GM18858 (cell line): Measurements from ENCODE around the gene CLASP1.
"Not testable (repeated sequence)": the region's sequence is repeated elsewhere in the genome, so short reads cannot be mapped to it uniquely, and the experiment has no call there.

ENCODE experiments used
- ATAC-seq: cut with Tn5 transposase; IDR thresholded peaks from one replicate; pipeline ENCODE4 v1.9.1; 2021; ENCODE audit not compliant: unreplicated experiment

CLASP1 gene

DNA sequence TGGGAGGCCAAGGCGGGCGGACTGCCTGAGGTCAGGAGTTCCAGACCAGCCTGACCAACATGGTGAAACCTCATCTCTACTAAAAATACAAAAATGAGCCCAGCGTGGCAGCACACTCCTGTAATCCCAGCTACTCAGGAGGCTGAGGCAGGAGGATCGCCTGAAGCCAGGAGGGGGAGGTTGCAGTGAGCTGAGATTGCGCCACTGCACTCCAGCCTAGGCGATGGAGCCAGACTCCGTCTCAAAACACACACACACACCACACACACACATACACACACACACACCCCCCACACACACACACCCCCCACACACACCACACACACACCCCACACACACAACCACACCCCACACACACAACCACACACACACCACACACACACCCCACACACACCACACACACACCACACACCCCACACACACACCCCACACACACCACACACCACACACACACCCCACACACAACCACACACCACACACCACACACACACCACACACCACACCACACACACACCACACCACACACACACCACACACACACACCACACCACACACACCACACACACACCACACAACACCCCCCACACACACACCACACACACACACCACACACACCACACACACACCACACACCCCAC is 170.8 kb downstream of the CLASP1 start:
- ATAC-seq = not testable (repeated sequence)

GRCh38 chr2:121476684-121477083 is 172.6 kb downstream of the CLASP1 start:
- no peak for ATAC-seq

DNA sequence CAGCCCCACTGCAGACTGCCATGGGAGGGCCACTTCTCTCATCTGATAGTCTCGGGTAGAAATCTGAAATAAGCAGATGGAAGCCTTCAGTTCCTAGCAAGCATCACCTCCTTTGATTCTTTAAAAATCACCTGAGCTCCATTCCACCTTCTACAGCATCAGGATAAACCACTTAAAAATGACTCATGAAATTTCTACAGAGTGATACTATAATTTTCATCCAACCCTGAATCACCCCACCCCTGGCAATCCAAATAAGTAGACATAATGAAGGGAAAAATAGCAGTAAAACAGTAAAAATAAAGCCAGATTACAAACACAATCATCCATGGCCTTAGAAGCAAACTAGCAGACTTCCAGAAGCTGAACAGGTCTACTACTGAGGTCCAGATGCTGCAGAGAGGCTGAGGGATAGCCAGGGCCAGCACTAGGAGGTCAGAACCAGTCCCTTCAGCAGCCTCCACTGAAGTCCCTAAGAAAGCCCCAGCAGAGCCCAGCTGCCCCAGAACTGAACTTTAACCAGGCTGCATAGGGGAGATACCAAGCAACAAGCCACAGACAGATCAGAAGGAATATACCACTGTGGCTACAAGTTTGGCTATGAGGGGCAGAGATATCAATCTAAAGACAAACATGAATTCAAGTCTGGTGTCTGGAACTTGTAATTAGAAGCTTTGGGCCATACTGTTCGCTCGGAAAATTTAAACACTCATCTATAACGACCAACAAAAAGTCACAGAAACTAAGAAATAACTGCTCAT is 173.3 kb downstream of the CLASP1 start:
- ATAC-seq = no peak

GRCh38 chr2:121473512-121473911 is 175.8 kb downstream of the CLASP1 start:
- no peak for ATAC-seq

GRCh38 chr2:121472470-121472993 is 176.7 kb downstream of the CLASP1 start:
- ATAC-seq = no peak

DNA sequence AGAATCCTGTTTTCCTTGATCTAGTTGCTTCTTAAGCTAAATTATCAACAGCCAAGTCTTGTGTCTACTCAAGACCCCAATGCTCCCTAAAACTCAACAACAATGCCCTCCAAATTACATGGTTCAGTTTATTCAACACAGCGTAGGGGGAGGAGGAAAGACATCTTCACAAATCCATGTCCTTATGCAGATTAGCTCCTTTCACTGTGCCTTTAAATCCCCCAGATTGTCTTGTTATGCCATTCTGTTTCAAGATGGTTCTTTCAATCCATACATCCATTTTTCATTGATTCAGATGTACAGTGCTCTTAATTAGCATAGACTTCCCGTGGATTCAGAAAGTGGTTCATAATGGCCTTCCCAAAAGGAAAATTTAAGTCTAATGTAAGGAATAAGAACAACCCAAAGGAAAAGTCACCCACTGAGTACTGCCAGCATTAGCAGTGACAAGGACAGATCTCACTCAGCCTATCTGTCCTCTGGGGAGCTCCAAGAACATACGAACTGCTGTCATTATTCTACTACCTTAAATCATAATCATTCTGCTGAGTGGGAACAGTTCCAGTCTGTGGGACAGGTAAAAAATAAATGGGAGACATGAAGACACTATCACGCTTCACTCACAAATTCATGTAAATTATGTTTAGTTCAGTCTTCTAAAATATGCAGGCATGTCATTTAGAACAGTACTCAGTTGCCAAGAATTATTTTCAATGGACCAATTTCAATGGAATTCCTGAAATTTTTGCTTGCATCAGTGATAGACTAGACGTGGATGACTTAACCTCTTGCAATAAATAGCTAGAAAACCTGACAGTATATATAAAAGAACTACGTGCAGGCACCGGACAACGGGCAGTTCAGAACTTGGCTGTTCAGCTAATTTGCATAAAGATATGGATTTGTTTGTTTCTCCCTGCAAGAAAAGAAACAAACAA is 177.5 kb downstream of the CLASP1 start:
- no peak for ATAC-seq

DNA sequence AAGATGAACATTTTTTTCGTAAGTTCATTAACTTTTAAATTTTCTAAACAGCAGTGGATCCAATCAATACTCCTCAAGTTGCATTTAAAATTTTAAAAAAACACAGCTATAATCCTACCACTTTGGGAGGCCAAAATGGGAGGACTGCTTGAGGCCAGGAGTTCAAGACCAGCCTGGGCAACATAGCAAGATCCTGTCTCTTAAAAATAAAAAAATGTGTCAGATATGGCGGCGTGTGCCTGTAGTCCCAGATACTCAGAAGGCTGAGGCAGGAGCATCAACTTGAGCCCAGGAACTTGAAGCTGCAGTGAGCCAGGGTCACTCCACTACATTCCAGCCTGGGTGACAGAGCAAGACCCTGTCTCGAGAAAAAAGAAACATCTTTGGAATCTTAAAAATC is 178.3 kb downstream of the CLASP1 start:
- ATAC-seq = no peak

GRCh38 chr2:121469356-121469755 is 179.9 kb downstream of the CLASP1 start:
- no peak for ATAC-seq

DNA sequence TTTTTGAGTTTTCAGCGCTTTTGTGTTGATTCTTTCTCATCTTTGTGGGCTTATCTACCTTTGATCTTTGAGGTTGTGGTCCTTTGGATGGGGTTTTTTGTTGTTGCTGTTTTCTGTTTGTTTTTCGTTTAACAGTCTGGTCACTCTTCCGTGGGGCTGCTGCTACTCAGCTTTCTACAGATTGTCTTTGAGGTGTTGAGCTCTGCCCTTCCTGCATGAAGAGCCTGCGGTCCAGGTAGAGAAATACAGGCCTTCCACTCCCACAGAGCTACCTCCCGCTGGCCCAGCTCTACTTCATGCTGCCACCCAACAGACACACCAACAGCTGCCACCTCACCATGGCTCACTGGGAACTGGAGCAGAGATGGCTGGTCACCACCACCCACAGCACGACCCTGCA is 180.3 kb downstream of the CLASP1 start:
- no peak for ATAC-seq

DNA sequence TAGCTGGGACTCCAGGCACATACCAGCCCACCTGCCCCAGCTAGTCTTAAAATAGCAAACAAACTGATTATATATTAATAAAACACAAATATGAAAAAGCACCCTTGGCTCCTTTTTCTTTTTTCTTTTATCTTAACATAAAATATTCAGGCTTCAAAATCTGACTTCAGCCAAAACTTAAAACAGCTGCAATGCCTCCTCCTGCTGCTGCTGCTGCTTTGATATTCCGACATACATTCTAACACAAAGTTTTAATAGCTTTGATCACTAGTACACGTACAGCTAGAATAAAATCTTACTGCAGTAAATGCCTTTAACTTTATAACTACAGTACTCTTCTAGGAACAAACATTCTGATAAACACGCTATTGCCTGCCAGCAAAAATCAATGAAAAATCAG is 190.0 kb downstream of the CLASP1 start:
- no peak for ATAC-seq

GRCh38 chr2:121456325-121456724 is 192.9 kb downstream of the CLASP1 start:
- no peak for ATAC-seq

- ATAC-seq = no peak
These were observed 193.8 kb downstream of the CLASP1 start for GRCh38 chr2:121455446-121455845.

DNA sequence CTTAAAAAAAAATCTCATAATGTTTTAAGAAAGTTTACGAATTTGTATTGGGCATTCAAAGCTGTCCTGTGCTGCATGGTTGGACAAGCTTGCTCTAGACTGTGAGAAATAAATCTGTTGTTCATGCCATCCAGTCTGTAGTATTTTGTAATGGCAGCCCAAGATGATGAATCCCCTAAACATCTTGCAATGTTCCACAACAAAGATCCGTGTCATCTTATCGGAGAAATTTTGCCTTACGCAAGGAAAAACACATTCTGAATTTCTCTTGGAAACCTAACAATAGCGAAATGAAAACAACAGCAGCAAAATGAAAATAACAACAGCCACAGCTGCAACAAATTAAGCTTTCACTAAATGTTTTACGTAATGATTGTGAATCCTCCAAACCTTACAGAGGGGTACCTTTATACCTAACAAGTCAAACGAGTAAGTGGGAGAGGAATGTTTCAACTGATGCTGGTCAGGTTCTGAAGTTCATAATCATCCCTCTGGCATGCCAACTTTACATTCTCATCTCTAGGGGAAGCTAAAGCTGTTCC is 194.6 kb downstream of the CLASP1 start:
- no peak for ATAC-seq

DNA sequence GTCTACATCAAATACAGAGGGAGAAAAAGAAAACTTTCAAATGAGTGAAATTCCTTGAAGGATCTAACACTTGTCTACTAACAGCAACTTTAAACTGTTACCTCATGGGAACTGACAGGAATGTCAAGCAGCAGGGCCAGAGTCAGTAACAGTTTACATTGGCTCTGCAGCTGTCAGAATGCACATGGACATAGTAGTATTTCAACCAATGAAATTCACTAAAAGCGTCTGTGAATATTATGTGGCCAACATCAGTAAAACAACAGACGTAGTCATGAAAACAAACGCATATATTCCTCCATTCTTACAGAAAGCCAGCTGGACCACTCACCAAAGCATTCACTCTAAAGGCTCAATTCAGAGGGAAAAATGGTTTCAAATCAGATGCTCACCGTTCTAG is 197.9 kb downstream of the CLASP1 start:
- no peak for ATAC-seq

- no peak for ATAC-seq
These were observed 199.0 kb downstream of the CLASP1 start for GRCh38 chr2:121450301-121450700.

- ATAC-seq = no peak
These were observed 202.5 kb downstream of the CLASP1 start for GRCh38 chr2:121446647-121447241.

GRCh38 chr2:121442889-121443288 is 206.4 kb downstream of the CLASP1 start:
- no peak for ATAC-seq

DNA sequence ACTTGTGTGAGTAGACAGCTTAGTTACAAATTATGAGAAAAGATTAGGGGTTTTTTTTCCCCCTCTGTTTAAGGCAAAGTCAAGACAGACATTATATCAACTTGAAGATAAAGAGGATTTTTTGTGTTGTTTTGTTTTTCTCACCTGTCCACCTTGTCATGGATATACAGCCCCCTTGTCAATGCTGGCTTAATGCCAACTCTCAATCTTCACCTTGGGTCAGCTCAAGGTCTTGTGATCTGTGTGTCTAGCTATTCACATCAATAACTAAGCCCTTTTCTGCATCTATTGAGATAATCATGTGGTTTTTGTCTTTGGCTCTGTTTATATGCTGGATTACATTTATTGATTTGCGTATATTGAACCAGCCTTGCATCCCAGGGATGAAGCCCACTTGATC is 211.0 kb downstream of the CLASP1 start:
- ATAC-seq = not testable (repeated sequence)

DNA sequence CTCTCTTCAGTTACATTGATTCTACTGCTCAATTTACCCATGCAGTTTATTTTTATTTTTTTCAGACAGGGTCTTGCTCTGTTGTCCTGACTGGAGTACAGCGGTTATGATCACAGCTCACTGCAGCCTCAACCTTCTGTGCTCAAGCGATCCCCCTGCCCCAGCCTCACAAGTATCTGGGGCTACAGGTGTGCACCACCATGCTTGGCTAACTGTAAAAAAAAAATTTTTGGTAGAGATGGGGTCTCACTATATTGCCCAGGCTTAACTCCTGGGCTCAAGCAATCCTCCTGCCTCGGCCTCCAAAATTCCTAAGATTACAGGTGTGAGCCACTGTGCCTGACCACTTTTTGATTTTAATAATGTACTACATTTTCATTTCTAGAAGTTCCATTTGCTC is 212.3 kb downstream of the CLASP1 start:
- no peak for ATAC-seq

DNA sequence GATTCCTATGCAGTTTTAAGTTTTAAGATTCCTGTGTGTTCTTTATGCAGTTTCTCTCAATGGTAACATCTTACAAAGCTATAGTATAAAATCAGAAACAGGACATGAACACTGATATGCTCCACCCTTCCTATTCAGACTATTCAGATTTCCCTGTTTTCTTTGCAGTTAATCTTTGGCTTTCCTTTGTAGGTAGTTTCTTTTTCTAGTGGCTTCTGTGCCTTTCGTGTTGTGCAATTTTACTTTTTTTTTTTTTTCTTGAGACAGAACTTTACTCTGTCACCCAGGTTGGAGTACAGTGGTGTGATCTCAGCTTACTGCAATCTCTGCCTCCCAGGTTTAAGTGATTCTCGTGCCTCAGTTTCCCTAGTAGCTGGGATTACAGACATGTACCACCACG is 213.5 kb downstream of the CLASP1 start:
- no peak for ATAC-seq

DNA sequence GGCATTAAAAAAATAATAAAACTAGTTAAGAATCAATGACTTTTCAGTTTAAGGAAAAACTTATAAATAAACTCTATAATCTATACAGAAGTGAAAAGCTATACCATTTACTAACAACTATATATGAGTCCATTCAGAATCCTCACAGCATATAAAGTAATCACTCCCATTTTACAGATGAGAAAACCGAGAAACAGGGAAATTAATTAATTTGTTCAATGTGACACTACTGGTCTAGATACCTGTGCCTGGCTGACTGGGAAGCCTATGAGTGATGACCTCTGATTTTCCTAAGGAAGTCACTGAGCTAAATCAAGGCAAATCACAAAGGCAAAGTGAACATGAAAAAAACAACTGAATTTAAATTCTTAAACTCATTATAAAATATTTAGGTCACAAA is 218.0 kb downstream of the CLASP1 start:
- no peak for ATAC-seq
